ENCODE measurements around the gene MACROD2.
"Not testable (repeated sequence)": the region's sequence is repeated elsewhere in the genome, so short reads cannot be mapped to it uniquely, and the experiment has no call there.

Gene MACROD2

GRCh38 chr20:15138548-15139126 is 1143.3 kb downstream of the MACROD2 start:
- in situ Hi-C loops (cut with HindIII; ENCODE audit: low sequenced_read_pairs): no loop called here
- no peak for TF ChIP-seq CTCF (IDR thresholded peaks at IDR 0.05; ENCODE audit: low read depth, low read length, missing control alignments)
- DNase-seq (ENCODE audit: low read depth): no peak
- H3K4me3 ChIP-seq (ENCODE audit: low read depth, low read length): no peak overlapping the region

- in situ Hi-C loops (cut with HindIII; ENCODE audit: low sequenced_read_pairs): no loop called here
Observed at GRCh38 chr20:15139522-15139921, 1144.2 kb downstream of the MACROD2 start.

GRCh38 chr20:15140286-15140685 is 1145.0 kb downstream of the MACROD2 start:
- no peak for DNase-seq (ENCODE audit: low read depth)
- TF ChIP-seq CTCF (IDR thresholded peaks at IDR 0.05; ENCODE audit: low read depth, low read length, missing control alignments): no peak
- in situ Hi-C loops (cut with HindIII; ENCODE audit: low sequenced_read_pairs): no loop called here
- no peak overlapping the region for H3K4me3 ChIP-seq (ENCODE audit: low read depth, low read length)

More at GRCh38 chr20:15139522-15139921, 1144.2 kb downstream of the MACROD2 start:
- no peak for TF ChIP-seq CTCF (IDR thresholded peaks at IDR 0.05; ENCODE audit: low read depth, low read length, missing control alignments)
- DNase-seq (ENCODE audit: low read depth): no peak
- no peak overlapping the region for H3K4me3 ChIP-seq (ENCODE audit: low read depth, low read length)

GRCh38 chr20:15140940-15141339 is 1145.6 kb downstream of the MACROD2 start:
- H3K4me3 ChIP-seq (ENCODE audit: low read depth, low read length); in situ Hi-C loops (cut with HindIII; ENCODE audit: low sequenced_read_pairs); DNase-seq (ENCODE audit: low read depth): not testable (repeated sequence)

- no peak for TF ChIP-seq CTCF (IDR thresholded peaks at IDR 0.05; ENCODE audit: low read depth, low read length, missing control alignments)
- DNase-seq (ENCODE audit: low read depth): no peak
- no peak overlapping the region for H3K4me3 ChIP-seq (ENCODE audit: low read depth, low read length)
- in situ Hi-C loops (cut with HindIII; ENCODE audit: low sequenced_read_pairs): no loop called here
Observed at GRCh38 chr20:15141861-15142260, 1146.5 kb downstream of the MACROD2 start.

GRCh38 chr20:15143478-15143877 is 1148.2 kb downstream of the MACROD2 start:
- no peak overlapping the region for H3K4me3 ChIP-seq (ENCODE audit: low read depth, low read length)
- no peak for DNase-seq (ENCODE audit: low read depth)
- in situ Hi-C loops (cut with HindIII; ENCODE audit: low sequenced_read_pairs): no loop called here
- TF ChIP-seq CTCF (IDR thresholded peaks at IDR 0.05; ENCODE audit: low read depth, low read length, missing control alignments): no peak

GRCh38 chr20:15144916-15145315 is 1149.6 kb downstream of the MACROD2 start:
- in situ Hi-C loops (cut with HindIII; ENCODE audit: low sequenced_read_pairs): no loop called here
- DNase-seq (ENCODE audit: low read depth): no peak
- TF ChIP-seq CTCF (IDR thresholded peaks at IDR 0.05; ENCODE audit: low read depth, low read length, missing control alignments): no peak
- no peak overlapping the region for H3K4me3 ChIP-seq (ENCODE audit: low read depth, low read length)

Measured in astrocyte of the cerebellum (primary cell).